ENCODE results near the gene GDPD3. TPM values are rescaled to one million over a fixed set of nuclear protein-coding genes. Genes with fewer than 3 reads are reported as not detected.

GDPD3 gene
- total and polyA plus RNA-seq, 2 of the 13 experiments (the other 11 are each of a cell fraction or from before 2014, with no cell fraction given): 18.7 to 20.6 TPM

DNA sequence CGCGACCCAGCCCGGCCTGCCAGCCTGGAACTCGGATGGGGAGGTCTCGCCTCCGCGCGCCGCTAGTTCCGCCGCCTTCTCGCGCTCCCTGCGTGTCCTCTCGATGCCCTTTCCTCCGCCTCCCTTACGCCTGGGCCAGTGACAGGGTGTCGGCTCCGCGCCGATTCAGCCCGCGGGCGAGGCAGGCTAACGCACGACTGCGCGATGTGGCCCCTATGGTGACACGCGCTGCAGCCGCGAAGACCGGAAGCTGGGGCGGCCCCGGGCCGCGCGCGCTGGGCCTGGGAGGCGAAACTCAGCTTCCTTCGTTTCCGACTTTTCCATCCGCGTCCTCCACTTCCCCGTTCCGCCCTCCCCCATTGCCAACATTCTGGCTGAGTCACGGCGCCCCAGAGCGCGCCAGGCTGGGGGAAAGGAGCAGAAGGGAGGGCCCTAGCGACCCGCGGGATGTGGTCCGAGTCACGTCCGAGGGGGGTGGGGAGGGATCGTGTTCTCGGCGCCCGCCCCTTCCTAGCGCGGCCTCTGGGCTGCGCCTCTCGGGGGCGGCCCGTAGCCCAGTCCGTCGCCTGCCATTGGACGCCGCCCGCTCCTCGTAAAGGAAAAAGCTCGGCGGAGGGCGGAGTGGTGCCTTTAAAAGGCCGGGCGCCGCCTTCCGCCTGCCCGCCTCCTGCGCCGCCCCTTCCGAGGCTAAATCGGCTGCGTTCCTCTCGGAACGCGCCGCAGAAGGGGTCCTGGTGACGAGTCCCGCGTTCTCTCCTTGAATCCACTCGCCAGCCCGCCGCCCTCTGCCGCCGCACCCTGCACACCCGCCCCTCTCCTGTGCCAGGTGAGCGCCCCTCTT lies 48.0 kb downstream of the GDPD3 start, which contains the start of gene ALDOA (continued):
- no peak for TF ChIP-seq NCOA5 (CRISPR knock-in tag; IDR thresholded peaks at IDR 0.05)
- TF ChIP-seq ZNF180 (CRISPR knock-in tag; IDR thresholded peaks at IDR 0.05; ENCODE audit: borderline replicate concordance, low read depth): no peak
- peak; percentile 85 for TF ChIP-seq BORCS8-MEF2B (CRISPR knock-in tag; IDR thresholded peaks at IDR 0.05)
- no peak; the same call in 1 of the 2 replicates for TF ChIP-seq IRF1 (CRISPR knock-in tag; IDR thresholded peaks at IDR 0.05; ENCODE audit: low read depth)
- TF ChIP-seq CREB1 (IDR thresholded peaks at IDR 0.05): peak; percentile 78
- TF ChIP-seq CREB1 (CRISPR knock-in tag; IDR thresholded peaks at IDR 0.05): peak; percentile 91
- TF ChIP-seq ZNF710 (CRISPR knock-in tag; IDR thresholded peaks at IDR 0.05; ENCODE audit: borderline replicate concordance): peak; percentile 94
- peak; percentile 22; the same call in 1 of the 2 replicates for TF ChIP-seq SMYD3 (CRISPR knock-in tag; IDR thresholded peaks at IDR 0.05)
- peak; percentile 93 for TF ChIP-seq FOSL2 (CRISPR knock-in tag; IDR thresholded peaks at IDR 0.05)
- TF ChIP-seq NFATC3 (CRISPR knock-in tag; IDR thresholded peaks at IDR 0.05): no peak; the same call in 1 of the 2 replicates
- TF ChIP-seq ZNF75D (CRISPR knock-in tag; IDR thresholded peaks at IDR 0.05; ENCODE audit: borderline replicate concordance): no peak
- peak; percentile 99 for TF ChIP-seq MED1 (CRISPR knock-in tag; IDR thresholded peaks at IDR 0.05)
- TF ChIP-seq, protein P1, sequence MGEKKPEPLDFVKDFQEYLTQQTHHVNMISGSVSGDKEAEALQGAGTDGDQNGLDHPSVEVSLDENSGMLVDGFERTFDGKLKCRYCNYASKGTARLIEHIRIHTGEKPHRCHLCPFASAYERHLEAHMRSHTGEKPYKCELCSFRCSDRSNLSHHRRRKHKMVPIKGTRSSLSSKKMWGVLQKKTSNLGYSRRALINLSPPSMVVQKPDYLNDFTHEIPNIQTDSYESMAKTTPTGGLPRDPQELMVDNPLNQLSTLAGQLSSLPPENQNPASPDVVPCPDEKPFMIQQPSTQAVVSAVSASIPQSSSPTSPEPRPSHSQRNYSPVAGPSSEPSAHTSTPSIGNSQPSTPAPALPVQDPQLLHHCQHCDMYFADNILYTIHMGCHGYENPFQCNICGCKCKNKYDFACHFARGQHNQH (CRISPR knock-in tag; IDR thresholded peaks at IDR 0.05): peak; percentile 97
- TF ChIP-seq ZMAT3 (CRISPR knock-in tag; conservative IDR thresholded peaks at IDR 0.05): peak; percentile 98
- TF ChIP-seq, protein P2, sequence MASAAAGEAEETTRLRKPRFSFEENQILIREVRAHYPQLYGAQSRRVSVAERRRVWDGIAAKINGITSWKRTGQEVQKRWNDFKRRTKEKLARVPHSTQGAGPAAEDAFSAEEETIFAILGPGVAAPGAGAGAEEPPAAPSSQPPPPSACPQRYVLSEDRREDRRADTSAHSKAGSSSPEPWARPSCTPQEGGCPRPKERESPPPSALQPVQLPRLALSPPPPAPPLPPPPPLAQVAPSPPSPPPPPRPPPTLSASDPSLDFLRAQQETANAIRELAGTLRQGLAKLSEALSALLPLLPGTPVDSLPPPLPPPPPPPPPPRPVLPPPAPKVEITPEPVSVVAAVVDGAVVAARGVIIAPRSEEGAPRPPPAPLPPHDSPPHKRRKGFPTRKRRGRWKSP (CRISPR knock-in tag; IDR thresholded peaks at IDR 0.05): peak; percentile 82
- TF ChIP-seq ZBTB25 (CRISPR knock-in tag; IDR thresholded peaks at IDR 0.05): peak; percentile 75
- peak; percentile 35 for TF ChIP-seq ZNF558 (CRISPR knock-in tag; IDR thresholded peaks at IDR 0.05; ENCODE audit: borderline replicate concordance)
- TF ChIP-seq ZNF263 (CRISPR knock-in tag; IDR thresholded peaks at IDR 0.05): peak; percentile 79
- TF ChIP-seq ELF1 (CRISPR knock-in tag; IDR thresholded peaks at IDR 0.05): peak; percentile 93
- no peak; the same call in 1 of the 2 replicates for TF ChIP-seq KLF11 (CRISPR knock-in tag; IDR thresholded peaks at IDR 0.05)
- 0 out of 2 replicates have a peak, but pooled peaks have one; percentile 63 for TF ChIP-seq PAF1 (CRISPR knock-in tag; IDR thresholded peaks at IDR 0.05)
- no peak for TF ChIP-seq ZNF549 (CRISPR knock-in tag; IDR thresholded peaks at IDR 0.05)
- TF ChIP-seq PHB2 (IDR thresholded peaks at IDR 0.05; ENCODE audit: partially characterized antibody): no peak
- TF ChIP-seq SNAI1 (CRISPR knock-in tag; IDR thresholded peaks at IDR 0.05; ENCODE audit: borderline replicate concordance): peak; percentile 95
- peak; percentile 73 for TF ChIP-seq ZNF777 (CRISPR knock-in tag; IDR thresholded peaks at IDR 0.05)

All from HepG2 (cell line).